Thyroid gland (tissue), 4 donors: ENCODE data around the gene GJC3. TPM values are rescaled to one million over a fixed set of nuclear protein-coding genes. Genes with fewer than 3 reads are reported as not detected.

Source experiments
- DNase-seq, 2 donors: peaks; one replicate each; pipeline ENCODE4 v3.0.0-alpha.2; 2019
- H3K27ac ChIP-seq, 3 donors: fragments of 200-600 bp; sonication (generic); 1 replicate in 2 of 3; 2 replicates in 1 of 3; pipeline ENCODE4 v1.5.1; 2016 to 2019; ENCODE audit warnings: mild to moderate bottlenecking in 1 of 3, moderate library complexity in 1 of 3
- H3K27me3 ChIP-seq: fragments of 200-600 bp; sonication (generic); one replicate; pipeline ENCODE4 v1.5.1; 2019
- H3K36me3 ChIP-seq, 2 donors: fragments of 200-600 bp; sonication (generic); one replicate each; pipeline ENCODE4 v1.5.1; 2016 to 2019
- H3K4me1 ChIP-seq, 2 donors: fragments of 200-600 bp; sonication (generic); one replicate each; pipeline ENCODE4 v1.5.1; 2017 to 2019
- H3K4me3 ChIP-seq, 3 donors: fragments of 200-600 bp; sonication (generic); replicated peaks in 1 of 3; 1 replicate in 2 of 3; 2 replicates in 1 of 3; pipeline ENCODE4 v1.5.1; 2016; ENCODE audit warnings: mild to moderate bottlenecking in 1 of 3
- H3K9me3 ChIP-seq: fragments of 200-600 bp; sonication (generic); one replicate; pipeline ENCODE4 v1.5.1; 2017
- POLR2A ChIP-seq, 2 donors: fragments of 450-650 bp; IDR thresholded peaks; one replicate each; pipeline ENCODE4 v1.6.1; 2017; ENCODE audit warnings: antibody characterized with exemption in 2 of 2, mild to moderate bottlenecking in 2 of 2, moderate library complexity in 1 of 2
- WGBS, 2 donors: methylation state at CpG; one replicate each; pipeline ENCODE4 v1.1.5; 2017; 5-methylcytosine and 5-hydroxymethylcytosine counted together
- intact Hi-C: fragments of 100-400 bp; cut with DNase I; formaldehyde crosslinking; loops from one replicate; pipeline ENCODE4 v1.15.1; 2023
- total RNA-seq, 4 donors: library from RNA; depleted of rRNA; stranded (reverse); fragments of >200 nt; gene quantifications; one replicate each; pipeline ENCODE4 v1.2.3, GENCODE V29; 2016
- TF ChIP-seq, protein P1 (sequence below), 6 experiments: fragments of 200-600 bp in 3 of 6; fragments of 450-650 bp in 3 of 6; sonication (generic) in 3 of 6; IDR thresholded peaks; one replicate each; pipeline ENCODE4 v1.5.1; 2016 to 2019; ENCODE audit warnings: antibody characterized with exemption in 6 of 6, mild to moderate bottlenecking in 2 of 6, inconsistent platforms in 1 of 6, moderate library complexity in 1 of 6

The GJC3 gene
- total RNA-seq, 4 donors from 2014 or later: not detected

DNA sequence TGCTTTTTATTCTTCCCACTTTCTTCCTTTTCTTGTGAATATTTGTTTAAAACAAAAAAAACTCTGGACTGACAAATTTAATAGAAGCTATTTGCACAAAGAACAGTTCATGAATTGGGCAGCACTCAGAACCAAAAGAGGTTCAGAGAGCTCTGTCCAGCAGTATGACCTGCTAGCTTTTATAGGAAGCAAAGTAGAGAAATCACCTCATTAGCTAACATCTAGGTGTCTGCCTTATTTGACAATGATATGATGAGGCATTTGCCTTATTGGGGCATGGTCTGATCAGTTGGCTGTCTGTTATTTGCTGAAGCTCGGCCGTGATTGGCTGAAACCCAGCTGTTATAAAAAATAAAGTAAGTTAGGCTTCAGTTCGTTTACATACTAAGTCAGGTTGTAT lies 9.3 kb downstream of the GJC3 start:
- WGBS, 2 donors: 64 to 85% methylated on average over 3 of the region's 3 CpGs

DNA sequence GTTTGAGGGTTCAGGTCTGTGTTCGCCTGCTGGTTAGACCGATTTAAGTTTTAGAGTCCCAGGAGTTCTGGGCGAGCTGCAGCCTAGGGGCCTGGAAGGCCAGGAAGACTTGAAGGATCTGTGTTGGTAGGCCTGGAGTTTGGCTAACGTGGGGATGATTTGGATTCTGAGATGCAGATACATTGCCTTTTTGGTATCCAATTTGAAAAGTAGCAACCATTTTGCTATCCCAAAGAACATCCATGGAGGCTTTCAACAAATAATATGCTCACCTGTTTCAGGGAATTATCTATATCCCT lies 9.7 kb downstream of the GJC3 start:
- Histone ChIP-seq H3K27ac (peak overlapping the region; percentile 64 to 86 (median 84)), H3K9me3 (no peaks in the 10 kb centered on the region), H3K4me3 (peak overlapping the region in 2 of 3 donors; percentile 82 to 89), H3K27me3 (no peaks in the 10 kb centered on the region), H3K36me3 (no peaks in the 10 kb centered on the region), H3K4me1 (peaks cover 24 to 32% of the 10 kb centered on the region in 2 donors)
- TF ChIP-seq, protein P1, sequence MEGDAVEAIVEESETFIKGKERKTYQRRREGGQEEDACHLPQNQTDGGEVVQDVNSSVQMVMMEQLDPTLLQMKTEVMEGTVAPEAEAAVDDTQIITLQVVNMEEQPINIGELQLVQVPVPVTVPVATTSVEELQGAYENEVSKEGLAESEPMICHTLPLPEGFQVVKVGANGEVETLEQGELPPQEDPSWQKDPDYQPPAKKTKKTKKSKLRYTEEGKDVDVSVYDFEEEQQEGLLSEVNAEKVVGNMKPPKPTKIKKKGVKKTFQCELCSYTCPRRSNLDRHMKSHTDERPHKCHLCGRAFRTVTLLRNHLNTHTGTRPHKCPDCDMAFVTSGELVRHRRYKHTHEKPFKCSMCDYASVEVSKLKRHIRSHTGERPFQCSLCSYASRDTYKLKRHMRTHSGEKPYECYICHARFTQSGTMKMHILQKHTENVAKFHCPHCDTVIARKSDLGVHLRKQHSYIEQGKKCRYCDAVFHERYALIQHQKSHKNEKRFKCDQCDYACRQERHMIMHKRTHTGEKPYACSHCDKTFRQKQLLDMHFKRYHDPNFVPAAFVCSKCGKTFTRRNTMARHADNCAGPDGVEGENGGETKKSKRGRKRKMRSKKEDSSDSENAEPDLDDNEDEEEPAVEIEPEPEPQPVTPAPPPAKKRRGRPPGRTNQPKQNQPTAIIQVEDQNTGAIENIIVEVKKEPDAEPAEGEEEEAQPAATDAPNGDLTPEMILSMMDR (IDR thresholded peaks at IDR 0.05): no peak
- peak in 1 of 2 donors; percentile 14 for TF ChIP-seq POLR2A (IDR thresholded peaks at IDR 0.05)
- DNase-seq: no peak
- intact Hi-C loops: loop anchor here (5.0 kb wide), 1 partner anchor 58 kb away; the partner anchor contains the start of gene AZGP1
- 31 to 54% methylated on average over 4 of the region's 4 CpGs for WGBS, 2 donors

More for the DNA sequence above, 9.3 kb downstream of the GJC3 start:
- no peak for TF ChIP-seq POLR2A (IDR thresholded peaks at IDR 0.05)
- TF ChIP-seq, protein P1 (IDR thresholded peaks at IDR 0.05): no peak
- intact Hi-C loops: loop anchor here (5.0 kb wide), 1 partner anchor 57 kb away; the partner anchor contains the start of gene AZGP1
- Histone ChIP-seq H3K36me3 (no peaks in the 10 kb centered on the region), H3K27ac (peak overlapping the region in 1 of 3 donors; percentile 64), H3K4me1 (peaks cover 24 to 32% of the 10 kb centered on the region in 2 donors), H3K27me3 (no peaks in the 10 kb centered on the region), H3K4me3 (peak overlapping the region in 2 of 3 donors; percentile 82 to 89), H3K9me3 (no peaks in the 10 kb centered on the region)
- DNase-seq: no peak

DNA sequence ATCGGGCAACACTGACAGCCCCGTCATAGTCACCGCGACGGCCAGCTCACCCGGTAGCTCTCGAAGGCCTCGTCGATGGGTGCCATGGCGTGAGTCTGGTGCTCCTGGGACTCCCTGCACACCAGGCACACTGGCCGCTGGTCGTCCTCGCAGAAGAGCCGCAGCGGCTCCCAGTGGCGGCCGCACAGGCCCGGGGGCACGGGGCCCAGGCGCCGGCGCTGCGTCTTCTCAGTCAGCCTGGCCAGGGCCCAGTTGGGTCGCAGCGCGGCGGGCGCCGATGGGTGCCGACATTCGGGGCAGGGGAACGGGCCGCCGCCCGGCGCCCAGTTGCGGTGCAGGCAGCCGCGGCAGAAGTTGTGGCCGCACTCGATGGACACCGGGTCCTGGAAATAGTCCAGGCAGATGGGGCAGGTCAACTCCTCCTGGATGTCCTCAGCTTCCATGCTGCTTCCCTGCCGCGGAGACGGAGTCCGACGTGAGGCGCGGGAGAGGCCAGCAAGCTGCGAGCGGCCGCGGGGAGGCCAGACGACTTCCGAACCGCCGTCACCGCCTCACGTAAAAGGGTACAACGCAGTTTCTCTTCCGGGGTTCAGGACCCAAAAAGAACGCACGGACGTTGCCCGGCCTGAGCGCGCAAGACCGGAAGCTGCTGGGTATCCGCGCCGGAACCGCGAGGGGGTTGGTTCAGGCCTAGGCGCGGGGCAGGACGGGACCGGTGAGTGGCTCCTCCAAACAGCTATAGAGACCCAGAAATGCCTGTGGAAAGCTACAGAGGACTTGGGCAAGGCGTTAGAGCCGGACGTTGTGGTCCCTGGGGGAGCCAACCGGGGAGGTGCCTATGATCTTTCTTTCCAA lies 10.2 kb downstream of the GJC3 start, which contains the start of gene TRIM4:
Gene TRIM4, minus strand, starts transcription at position 572 of the 855 bp plus-strand sequence. Its CDS starts 129 bp downstream, at position 443.
- Histone ChIP-seq H3K4me1 (peaks cover 24 to 32% of the 10 kb centered on the region in 2 donors), H3K9me3 (no peaks in the 10 kb centered on the region), H3K27ac (peak within 1 kb of the TSS; percentile 64 to 86 (median 84)), H3K27me3 (no peaks in the 10 kb centered on the region), H3K36me3 (no peaks in the 10 kb centered on the region), H3K4me3 (peak within 1 kb of the TSS; percentile 37 to 89 (median 82))
- peak in 1 of 2 donors; percentile 86 for TF ChIP-seq POLR2A (IDR thresholded peaks at IDR 0.05)
- TF ChIP-seq, protein P1 (IDR thresholded peaks at IDR 0.05): peak in 1 of 6 experiments; percentile 25
- 1 to 2% methylated on average over 27 to 34 of the region's 81 CpGs for WGBS, 2 donors
- peak; percentile 91 to 93 for DNase-seq
- intact Hi-C loops: no loop called here

DNA sequence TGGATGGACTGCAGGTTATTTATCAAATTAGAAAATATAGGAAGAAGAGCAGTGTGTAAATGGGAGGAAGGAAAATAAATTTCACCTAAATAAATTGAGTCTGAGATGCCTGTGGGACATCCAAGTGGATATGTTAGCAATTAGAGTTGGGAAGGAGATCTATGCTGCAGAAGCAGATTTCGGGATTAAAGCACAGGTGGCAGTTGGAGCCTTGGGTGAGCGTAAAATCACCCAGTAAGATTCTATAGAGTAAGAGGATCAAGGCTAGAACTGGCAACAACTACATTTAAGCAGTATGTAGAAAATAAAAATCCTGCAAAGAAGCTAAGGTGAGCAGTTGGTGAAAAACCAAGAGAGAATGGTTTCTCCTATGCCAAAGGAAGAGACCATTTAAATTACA lies 18.4 kb downstream of the GJC3 start:
- DNase-seq: no peak
- Histone ChIP-seq H3K27ac (no peak overlapping the region), H3K4me1 (peaks cover 0 to under 1% of the 10 kb centered on the region in 2 donors), H3K9me3 (no peaks in the 10 kb centered on the region), H3K36me3 (peaks cover 15 to 20% of the 10 kb centered on the region in 2 donors), H3K4me3 (no peak overlapping the region), H3K27me3 (no peaks in the 10 kb centered on the region)
- TF ChIP-seq, protein P1 (IDR thresholded peaks at IDR 0.05): no peak
- TF ChIP-seq POLR2A (IDR thresholded peaks at IDR 0.05): no peak
- WGBS, 2 donors: 93 to 96% methylated on average over 2 of the region's 2 CpGs
- intact Hi-C loops: no loop called here

DNA sequence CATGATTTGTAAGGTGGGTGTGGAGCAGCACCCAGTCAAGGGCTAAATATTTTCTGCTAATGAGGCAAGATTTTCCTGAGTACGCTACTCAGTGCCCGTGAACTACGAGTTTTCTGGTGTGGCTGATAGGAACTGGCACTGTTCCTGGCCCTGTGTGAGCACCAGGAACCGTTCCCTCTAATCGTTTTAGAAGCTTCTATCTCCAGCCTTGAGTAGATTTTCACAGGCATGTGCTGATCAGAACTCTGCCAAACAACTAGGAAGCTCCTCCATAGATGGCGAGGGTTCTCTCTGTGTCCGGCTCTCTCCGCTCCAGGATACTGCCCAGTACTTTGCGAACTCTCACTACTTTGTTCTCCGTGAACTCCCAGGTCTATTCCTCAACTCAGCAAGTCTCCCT lies 27.8 kb downstream of the GJC3 start:
- Histone ChIP-seq H3K9me3 (no peaks in the 10 kb centered on the region), H3K36me3 (peaks cover 36 to 52% of the 10 kb centered on the region in 2 donors), H3K27me3 (no peaks in the 10 kb centered on the region), H3K4me1 (no peaks in the 10 kb centered on the region), H3K4me3 (no peak overlapping the region), H3K27ac (no peak overlapping the region)
- 96 to 97% methylated on average over 10 of the region's 10 CpGs for WGBS, 2 donors
- no peak for DNase-seq
- TF ChIP-seq, protein P1 (IDR thresholded peaks at IDR 0.05): no peak
- TF ChIP-seq POLR2A (IDR thresholded peaks at IDR 0.05): no peak
- intact Hi-C loops: no loop called here
